Psoas muscle (tissue), 8 donors: ENCODE measurements around the gene KCTD3. TPM values are rescaled to one million over a fixed set of nuclear protein-coding genes. Genes with fewer than 3 reads are reported as not detected.

Experiments
- ATAC-seq, 4 donors: fragments of 200-7000 bp; cut with Tn5 transposase; one replicate each; pipeline ENCODE4 v1.9.1; 2020; ENCODE audit warnings: moderate library complexity in 3 of 4, mild to moderate bottlenecking in 2 of 4
- DNase-seq, 2 donors: peaks; one replicate each; pipeline ENCODE4 v3.0.0-alpha.2; 2020
- H3K27ac ChIP-seq: fragments of 200-600 bp; one replicate; pipeline ENCODE4 v1.8.0; 2022
- H3K27me3 ChIP-seq, 3 donors: fragments of 200-600 bp in 1 of 3; one replicate each; pipeline versions ENCODE4 v1.6.1 to v1.8.0; 2013 to 2022; ENCODE audit warnings: low read length in 2 of 3, mild to moderate bottlenecking in 2 of 3, moderate library complexity in 1 of 3; ENCODE audit not compliant: insufficient read depth in 3 of 3
- H3K36me3 ChIP-seq, 2 donors: fragments of 200-600 bp in 1 of 2; one replicate each; pipeline versions ENCODE4 v1.6.1 to v1.8.0; 2013 to 2022; ENCODE audit warnings: low read depth in 1 of 2, mild to moderate bottlenecking in 1 of 2, moderate library complexity in 1 of 2; ENCODE audit not compliant: insufficient read depth in 1 of 2
- H3K4me1 ChIP-seq: fragments of 200-600 bp; one replicate; pipeline ENCODE4 v1.8.0; 2022
- H3K4me3 ChIP-seq: fragments of 200-600 bp; one replicate; pipeline ENCODE4 v1.8.0; 2022; ENCODE audit warnings: mild to moderate bottlenecking
- H3K9me3 ChIP-seq: fragments of 200-600 bp; one replicate; pipeline ENCODE4 v1.8.0; 2022
- CTCF ChIP-seq: fragments of 200-600 bp; IDR thresholded peaks from one replicate; pipeline ENCODE4 v1.8.0; 2022; ENCODE audit warnings: antibody characterized with exemption
- whole genome bisulfite sequencing, 3 donors: extraction: QIAGEN DNeasy Blood & Tissue Kit; methylation state at CpG; one replicate each; pipeline versions ENCODE4 v1.1.6 to v1.1.7; 2013; 5-methylcytosine and 5-hydroxymethylcytosine counted together
- intact Hi-C, 2 donors: fragments of 100-400 bp; cut with DNase I; formaldehyde crosslinking; loops; one replicate each; pipeline versions ENCODE4 v1.11.0 to v1.14.2; 2022
- polyA plus RNA-seq, 3 donors: library from polyadenylated mRNA; stranded (reverse); fragments of 200-250 nt; gene quantifications; one replicate each; pipeline ENCODE4 v1.2.3, GENCODE V29; 2013
- total RNA-seq, 4 donors: library from RNA; stranded (reverse); fragmentation: NEBNext Ultra II Directional in 2 of 4; extraction: Animal tissue kit (Norgen Biotek cat#: 25700) in 2 of 4; gene quantifications; one replicate each; pipeline versions ENCODE4 v1.2.1 to v1.2.4, GENCODE V29; 2021 to 2023
- donor health status: healthy with polysubstance abuse.
- donor health status: DM: no; HTN: no; CAD: no; lungs with moderate emphysema.
- donor health status: Bipolar disorder and iron deficiency.
- donor health status: healthy.
- donor health status: DM: yes; HTN: yes; CAD: no.
- donor health status: DM: no; HTN: no; CAD: no.
- donor health status: DM: no; HTN: no; CAD: no.
- donor health status: DM: yes; HTN: yes; CAD: no.

The KCTD3 gene
- total and polyA plus RNA-seq, 7 donors = 6.9 to 20.8 (median 12.8) TPM

GRCh38 chr1:215597961-215598360, 30.9 kb downstream of the KCTD3 start:
- no peak overlapping the region for H3K4me3 ChIP-seq
- peaks cover 5 to 53% of the 10 kb centered on the region in 2 donors for H3K36me3 ChIP-seq
- intact Hi-C loops = no loop called here
- DNase-seq = no peak
- no peak for ATAC-seq
- H3K27ac ChIP-seq = no peak overlapping the region
- no peaks in the 10 kb centered on the region for H3K9me3 ChIP-seq
- peaks cover 7% of the 10 kb centered on the region for H3K4me1 ChIP-seq
- TF ChIP-seq CTCF = no peak
- H3K27me3 ChIP-seq = no peaks in the 10 kb centered on the region

GRCh38 chr1:215599418-215600074, 32.4 kb downstream of the KCTD3 start:
- Histone ChIP-seq H3K4me3 (no peak overlapping the region), H3K27me3 (no peaks in the 10 kb centered on the region), H3K36me3 (peaks cover 5 to 67% of the 10 kb centered on the region in 2 donors), H3K4me1 (peaks cover 4% of the 10 kb centered on the region), H3K9me3 (no peaks in the 10 kb centered on the region), H3K27ac (no peak overlapping the region)
- WGBS, 3 donors = 72 to 77% (median 73%) methylated on average over 3 of the region's 3 CpGs
- intact Hi-C loops = no loop called here
- TF ChIP-seq CTCF = no peak
- DNase-seq = no peak
- ATAC-seq = no peak

DNA sequence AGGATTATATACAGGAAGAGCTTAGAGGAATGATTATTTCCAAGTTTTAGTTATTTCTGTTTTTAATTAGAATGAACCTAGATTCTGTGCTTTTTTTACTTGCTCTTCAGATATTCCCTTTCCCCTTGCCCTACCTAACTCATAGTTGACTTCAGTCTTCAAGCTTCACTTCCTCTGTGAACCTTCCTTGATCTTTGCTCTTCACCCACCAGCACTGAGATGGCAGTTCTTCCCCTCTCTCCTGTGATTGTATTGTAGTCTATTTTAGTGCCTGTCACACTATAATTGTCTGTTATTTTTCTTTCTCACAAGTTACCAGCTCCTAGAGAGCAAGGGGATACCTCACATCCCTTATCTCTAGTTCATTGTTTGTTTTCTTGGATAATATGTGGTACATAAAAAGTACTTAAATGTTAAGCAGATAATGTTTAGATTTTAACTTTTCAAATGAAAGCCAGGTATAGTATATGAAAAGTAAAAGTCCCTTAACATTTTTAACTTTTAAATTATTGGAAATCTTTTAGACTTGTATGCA, 33.2 kb downstream of the KCTD3 start:
- Histone ChIP-seq H3K9me3 (no peaks in the 10 kb centered on the region), H3K4me3 (no peak overlapping the region), H3K27me3 (no peaks in the 10 kb centered on the region), H3K36me3 (peaks cover 6 to 65% of the 10 kb centered on the region in 2 donors), H3K4me1 (no peaks in the 10 kb centered on the region), H3K27ac (no peak overlapping the region)
- ATAC-seq (no peak), DNase-seq (no peak)
- TF ChIP-seq CTCF = no peak
- intact Hi-C loops = no loop called here

- no peaks in the 10 kb centered on the region for H3K9me3 ChIP-seq
- WGBS, 3 donors = 90 to 92% (median 91%) methylated on average over 10 of the region's 10 CpGs
- no peak overlapping the region for H3K27ac ChIP-seq
- H3K4me3 ChIP-seq = no peak overlapping the region
- H3K36me3 ChIP-seq = peaks cover 7 to 62% of the 10 kb centered on the region in 2 donors
- no peak for ATAC-seq
- intact Hi-C loops = no loop called here
- TF ChIP-seq CTCF = no peak
- DNase-seq = no peak
- no peaks in the 10 kb centered on the region for H3K4me1 ChIP-seq
- no peaks in the 10 kb centered on the region for H3K27me3 ChIP-seq
Measured at GRCh38 chr1:215600867-215601266, 33.8 kb downstream of the KCTD3 start.

- Histone ChIP-seq H3K4me1 (no peaks in the 10 kb centered on the region), H3K36me3 (peaks cover 7 to 58% of the 10 kb centered on the region in 2 donors), H3K27me3 (no peaks in the 10 kb centered on the region), H3K9me3 (no peaks in the 10 kb centered on the region), H3K27ac (no peak overlapping the region), H3K4me3 (no peak overlapping the region)
- intact Hi-C loops = no loop called here
- no peak for ATAC-seq
- WGBS, 3 donors = 78 to 83% (median 82%) methylated on average over 2 of the region's 2 CpGs
- no peak for TF ChIP-seq CTCF
- DNase-seq = no peak
Measured at GRCh38 chr1:215601276-215601675, 34.2 kb downstream of the KCTD3 start.
